DND-41 (cell line): ENCODE data around the gene DEXI.

Experiments used
- ATAC-seq: fragments of 200-7000 bp; cut with Tn5 transposase; 3 replicates; pipeline ENCODE4 v1.9.1; 2021; ENCODE audit warnings: low read depth; ENCODE audit not compliant: insufficient read depth
- DNase-seq: peaks from one replicate; pipeline ENCODE4 v3.0.0-alpha.2; 2020
- H2AFZ ChIP-seq: 2 replicates; pipeline ENCODE4 v1.6.0; 2012; ENCODE audit warnings: low read depth, low read length
- H3K27ac ChIP-seq: 2 replicates; pipeline ENCODE4 v1.5.1; 2012; ENCODE audit warnings: low read length, inconsistent platforms
- H3K27me3 ChIP-seq: fragments of 200-600 bp; sonication (generic); 2 replicates; pipeline ENCODE4 v1.6.0; 2012; ENCODE audit warnings: low read length, mild to moderate bottlenecking, inconsistent platforms; ENCODE audit not compliant: insufficient read depth, poor library complexity
- H3K36me3 ChIP-seq: 2 replicates; pipeline ENCODE4 v1.5.1; 2012; ENCODE audit warnings: low read length, inconsistent platforms; ENCODE audit not compliant: insufficient read depth
- H3K4me1 ChIP-seq: 2 replicates; pipeline ENCODE4 v1.5.1; 2012; ENCODE audit warnings: mild to moderate bottlenecking, low read length; ENCODE audit not compliant: insufficient read depth
- H3K4me2 ChIP-seq: 2 replicates; pipeline ENCODE4 v1.6.0; 2012; ENCODE audit warnings: mild to moderate bottlenecking, moderate library complexity, low read length, inconsistent platforms; ENCODE audit not compliant: insufficient read depth
- H3K4me3 ChIP-seq, 2 experiments: fragments of 200-600 bp in 1 of 2; shearing (Covaris generic) in 1 of 2; 2 replicates each; pipeline ENCODE4 v1.5.1; 2012 to 2016; ENCODE audit warnings: inconsistent platforms in 2 of 2, low read length in 2 of 2, mild to moderate bottlenecking in 2 of 2, low read depth in 1 of 2, moderate library complexity in 1 of 2
- H3K79me2 ChIP-seq: 2 replicates; pipeline ENCODE4 v1.6.0; 2012; ENCODE audit warnings: low read length, inconsistent platforms; ENCODE audit not compliant: insufficient read depth
- H3K9ac ChIP-seq: 2 replicates; pipeline ENCODE4 v1.6.0; 2012; ENCODE audit warnings: low read depth, mild to moderate bottlenecking, inconsistent platforms, low read length, moderate library complexity
- H3K9me3 ChIP-seq: 2 replicates; pipeline ENCODE4 v1.5.1; 2012; ENCODE audit warnings: low read length, moderate library complexity, mild to moderate bottlenecking, inconsistent platforms; ENCODE audit not compliant: insufficient read depth, severe bottlenecking
- H4K20me1 ChIP-seq: 2 replicates; pipeline ENCODE4 v1.6.0; 2012; ENCODE audit warnings: low read length; ENCODE audit not compliant: insufficient read depth
- EZH2 ChIP-seq: IDR thresholded peaks from 3 replicates; pipeline ENCODE4 v1.6.1; 2012; ENCODE audit warnings: borderline replicate concordance, low read depth, mild to moderate bottlenecking, moderate library complexity, low read length, inconsistent platforms; ENCODE audit not compliant: severe bottlenecking
- TF ChIP-seq, protein P1 (sequence below): IDR thresholded peaks from 2 replicates; pipeline ENCODE4 v1.5.1; 2012; ENCODE audit warnings: borderline replicate concordance, low read length, moderate library complexity, mild to moderate bottlenecking; ENCODE audit not compliant: poor library complexity, severe bottlenecking; ENCODE audit errors: extremely low read depth

The DEXI gene

DNA sequence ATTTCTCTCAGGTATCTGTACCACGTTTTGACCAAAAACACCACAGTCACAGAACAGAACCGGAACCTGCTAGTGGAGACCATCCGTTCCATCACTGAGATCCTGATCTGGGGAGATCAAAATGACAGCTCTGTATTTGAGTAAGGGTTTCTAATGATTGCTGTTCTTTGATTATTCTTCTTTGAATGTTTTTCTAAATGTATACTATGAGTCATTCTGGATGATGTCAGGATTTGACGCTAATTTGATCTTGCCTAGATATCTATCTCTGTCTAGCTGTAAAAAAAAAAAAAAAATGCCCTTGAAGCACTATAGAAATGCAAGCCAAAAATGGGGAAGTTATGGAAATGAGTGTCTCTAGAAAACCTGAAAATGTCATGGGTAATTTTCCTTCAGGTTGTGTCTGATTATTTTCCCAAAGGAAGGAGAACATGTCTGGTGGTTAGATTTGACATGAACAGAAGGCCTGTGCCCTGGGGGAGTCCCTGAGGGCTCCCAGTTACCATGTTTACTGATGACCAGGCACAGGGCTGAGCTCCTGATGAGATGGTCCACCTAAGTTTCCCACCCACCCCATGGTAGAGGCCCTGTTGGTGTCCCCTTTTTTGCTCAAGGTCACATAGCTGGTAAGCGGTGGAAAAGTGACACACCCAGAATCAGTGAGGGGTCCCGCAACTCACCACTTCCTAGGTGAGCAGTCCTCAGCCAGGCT, 15.7 kb upstream of the DEXI start:
- Histone ChIP-seq H3K9ac (no peak overlapping the region), H3K27ac (no peak overlapping the region), H3K27me3 (no peaks in the 10 kb centered on the region), H3K4me1 (no peaks in the 10 kb centered on the region), H3K4me3 (no peak overlapping the region), H3K9me3 (no peaks in the 10 kb centered on the region), H2AFZ (no peak overlapping the region), H3K36me3 (peaks cover 47% of the 10 kb centered on the region), H3K4me2 (no peak overlapping the region), H3K79me2 (peaks cover 34% of the 10 kb centered on the region), H4K20me1 (peaks cover 26% of the 10 kb centered on the region)
- TF ChIP-seq, protein P1, sequence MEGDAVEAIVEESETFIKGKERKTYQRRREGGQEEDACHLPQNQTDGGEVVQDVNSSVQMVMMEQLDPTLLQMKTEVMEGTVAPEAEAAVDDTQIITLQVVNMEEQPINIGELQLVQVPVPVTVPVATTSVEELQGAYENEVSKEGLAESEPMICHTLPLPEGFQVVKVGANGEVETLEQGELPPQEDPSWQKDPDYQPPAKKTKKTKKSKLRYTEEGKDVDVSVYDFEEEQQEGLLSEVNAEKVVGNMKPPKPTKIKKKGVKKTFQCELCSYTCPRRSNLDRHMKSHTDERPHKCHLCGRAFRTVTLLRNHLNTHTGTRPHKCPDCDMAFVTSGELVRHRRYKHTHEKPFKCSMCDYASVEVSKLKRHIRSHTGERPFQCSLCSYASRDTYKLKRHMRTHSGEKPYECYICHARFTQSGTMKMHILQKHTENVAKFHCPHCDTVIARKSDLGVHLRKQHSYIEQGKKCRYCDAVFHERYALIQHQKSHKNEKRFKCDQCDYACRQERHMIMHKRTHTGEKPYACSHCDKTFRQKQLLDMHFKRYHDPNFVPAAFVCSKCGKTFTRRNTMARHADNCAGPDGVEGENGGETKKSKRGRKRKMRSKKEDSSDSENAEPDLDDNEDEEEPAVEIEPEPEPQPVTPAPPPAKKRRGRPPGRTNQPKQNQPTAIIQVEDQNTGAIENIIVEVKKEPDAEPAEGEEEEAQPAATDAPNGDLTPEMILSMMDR: no peak
- TF ChIP-seq EZH2: no peak
- DNase-seq: no peak
- ATAC-seq: no peak

DNA sequence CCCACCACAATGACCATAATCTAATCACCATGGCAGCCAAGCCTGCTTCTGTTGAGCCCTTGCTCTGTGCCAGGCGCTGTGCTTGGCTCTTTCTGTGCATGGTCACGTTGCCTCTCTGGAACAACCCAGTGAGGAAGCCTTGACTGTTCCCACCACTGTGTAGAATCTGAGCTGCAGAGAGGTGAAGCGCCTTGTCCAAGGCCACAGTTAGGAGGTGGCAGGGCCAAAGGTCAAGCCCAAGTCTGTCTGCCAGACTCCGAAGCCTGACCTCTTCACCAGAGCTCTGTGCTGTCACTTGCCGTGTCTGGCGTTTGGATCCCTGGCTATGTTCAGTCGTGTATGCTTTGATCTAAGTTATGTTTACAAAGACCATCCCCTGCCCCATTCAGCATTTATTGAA, 12.6 kb upstream of the DEXI start:
- no peak for TF ChIP-seq EZH2
- TF ChIP-seq, protein P1: no peak
- no peak for ATAC-seq
- Histone ChIP-seq H3K4me1 (peaks cover 3% of the 10 kb centered on the region), H2AFZ (no peak overlapping the region), H3K79me2 (peaks cover 56% of the 10 kb centered on the region), H3K4me3 (no peak overlapping the region), H3K4me2 (no peak overlapping the region), H4K20me1 (peaks cover 42% of the 10 kb centered on the region), H3K36me3 (peaks cover 24% of the 10 kb centered on the region), H3K9ac (no peak overlapping the region), H3K27ac (no peak overlapping the region), H3K9me3 (no peaks in the 10 kb centered on the region), H3K27me3 (no peaks in the 10 kb centered on the region)
- no peak for DNase-seq

DNA sequence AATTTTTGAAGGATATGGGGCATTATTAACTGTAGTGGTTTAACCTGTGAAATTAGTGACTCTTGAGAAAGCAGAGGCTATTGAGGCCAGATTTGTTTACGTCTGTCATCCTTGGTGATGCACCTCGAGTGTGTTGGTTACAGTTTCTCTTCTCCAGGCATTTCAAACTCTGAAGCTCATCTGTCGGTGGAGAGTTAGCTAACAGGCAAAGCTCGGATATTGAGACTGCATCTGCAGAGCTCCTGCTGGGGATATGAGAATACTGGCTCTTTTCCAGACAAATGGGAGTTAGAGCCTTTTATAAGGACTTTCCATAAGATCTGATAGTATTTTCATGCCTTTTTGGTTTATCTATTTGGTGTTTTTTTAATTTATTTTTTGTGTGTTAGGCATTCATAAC, 8.8 kb upstream of the DEXI start:
- Histone ChIP-seq H3K27ac (no peak overlapping the region), H4K20me1 (peaks cover 65% of the 10 kb centered on the region), H3K27me3 (no peaks in the 10 kb centered on the region), H3K9ac (no peak overlapping the region), H3K4me2 (no peak overlapping the region), H3K79me2 (peaks cover 83% of the 10 kb centered on the region), H2AFZ (no peak overlapping the region), H3K9me3 (no peaks in the 10 kb centered on the region), H3K4me3 (no peak overlapping the region), H3K36me3 (no peaks in the 10 kb centered on the region), H3K4me1 (peaks cover 35% of the 10 kb centered on the region)
- no peak for DNase-seq
- ATAC-seq: no peak
- TF ChIP-seq EZH2: no peak
- TF ChIP-seq, protein P1: no peak
